GM20431 (cell line): ENCODE results near the gene NEGR1.

Experiments used
- in situ Hi-C: fragments of 300-500 bp; cut with MseI, MboI; formaldehyde crosslinking; loops from one replicate; pipeline ENCODE4 v1.15.0; 2020; ENCODE audit warnings: low sequenced_read_pairs; ENCODE audit not compliant: unreplicated experiment

NEGR1 gene

DNA sequence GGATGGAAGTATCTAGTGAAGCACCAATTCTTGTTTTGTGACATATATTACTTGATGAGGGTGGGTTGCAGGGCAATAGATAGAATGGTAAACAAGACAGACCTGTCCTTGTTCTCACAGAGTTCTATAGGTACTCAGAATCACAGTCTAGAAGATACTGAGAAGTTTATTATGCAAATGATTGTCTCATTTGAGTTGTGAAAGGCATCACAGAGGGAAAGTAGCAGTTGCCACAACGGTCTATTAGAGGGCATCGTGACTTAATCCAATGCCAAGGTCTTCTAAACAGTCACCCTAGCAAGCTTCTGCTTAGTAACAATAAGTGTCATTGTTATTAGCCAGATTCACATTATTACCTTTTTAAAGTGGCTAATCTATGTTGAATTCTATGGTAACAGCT lies 626.7 kb downstream of the NEGR1 start:
- in situ Hi-C loops, result no loop called here

DNA sequence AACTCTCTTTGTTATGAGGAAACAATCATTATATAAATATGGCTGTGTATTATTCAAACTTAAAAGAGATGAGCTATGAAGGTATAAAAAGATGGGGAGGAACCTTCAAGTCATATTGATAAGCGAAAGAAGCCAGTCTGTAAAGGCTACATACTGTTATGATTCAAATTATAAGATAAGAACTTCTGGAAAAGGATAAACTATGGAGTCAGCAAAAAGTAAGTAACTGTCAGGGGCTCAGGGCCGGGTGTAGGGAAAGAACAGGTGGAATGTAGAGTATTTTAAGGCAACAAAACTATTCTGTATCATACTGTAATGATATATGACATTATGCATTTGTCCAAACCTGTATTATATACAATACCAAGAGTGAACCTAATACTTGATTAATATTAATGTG lies 628.4 kb downstream of the NEGR1 start:
- in situ Hi-C loops, result no loop called here

DNA sequence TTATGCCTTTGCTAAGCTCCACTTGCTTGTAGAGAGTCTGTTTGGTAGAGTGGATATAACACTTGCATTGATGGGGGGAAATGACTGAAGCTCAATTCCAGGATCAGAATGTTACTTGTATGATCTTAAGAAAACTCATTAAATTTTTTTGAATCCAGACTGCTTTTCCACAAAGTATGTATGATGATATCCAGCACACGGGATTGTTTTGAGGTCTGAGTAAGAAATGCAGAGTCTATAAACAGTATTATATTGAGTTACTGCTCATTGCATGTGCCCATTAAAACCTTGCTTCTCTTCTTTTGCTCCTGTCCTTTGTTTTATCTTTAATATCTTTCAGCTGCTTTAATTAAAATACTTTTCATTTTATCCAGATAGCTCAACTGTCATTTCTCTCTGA lies 631.1 kb downstream of the NEGR1 start:
- in situ Hi-C loops, result no loop called here

DNA sequence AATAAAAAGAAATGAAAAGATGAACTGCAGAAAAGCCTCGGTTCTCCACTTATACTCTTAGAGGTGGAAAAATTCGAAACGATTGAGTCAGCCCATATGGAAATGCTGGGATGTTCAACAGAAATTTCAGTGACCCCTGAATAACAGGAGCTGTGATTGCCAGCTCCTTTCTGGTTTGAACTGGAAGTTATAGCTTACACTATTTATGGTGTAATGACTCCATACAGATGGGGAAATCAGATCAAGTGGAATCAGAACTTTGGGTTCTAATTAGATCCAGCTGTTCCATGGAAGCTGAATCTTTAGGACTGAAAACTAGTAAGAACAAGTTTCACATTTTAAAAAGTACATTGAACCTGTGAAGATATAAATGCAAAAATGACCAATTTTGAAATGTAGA lies 632.2 kb downstream of the NEGR1 start:
- in situ Hi-C loops, result no loop called here

DNA sequence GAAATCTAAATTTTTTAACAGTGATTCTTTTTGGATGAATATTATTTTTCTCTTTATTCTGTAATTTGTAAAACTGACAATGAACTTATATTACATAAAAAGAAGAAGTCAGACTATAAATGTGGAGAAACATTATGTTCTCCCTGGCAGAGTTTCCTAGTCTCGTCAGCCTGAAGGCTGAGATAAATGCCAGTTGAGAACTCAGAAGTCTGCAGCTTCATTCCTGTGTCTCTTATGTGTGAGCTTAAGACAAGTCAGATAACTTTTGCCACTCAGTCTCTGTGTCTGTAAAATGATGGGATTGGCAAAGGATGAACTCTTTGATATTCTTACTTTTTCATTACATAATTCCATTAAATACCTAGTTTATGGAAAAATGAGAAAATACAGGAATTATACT lies 632.7 kb downstream of the NEGR1 start:
- in situ Hi-C loops, result no loop called here

DNA sequence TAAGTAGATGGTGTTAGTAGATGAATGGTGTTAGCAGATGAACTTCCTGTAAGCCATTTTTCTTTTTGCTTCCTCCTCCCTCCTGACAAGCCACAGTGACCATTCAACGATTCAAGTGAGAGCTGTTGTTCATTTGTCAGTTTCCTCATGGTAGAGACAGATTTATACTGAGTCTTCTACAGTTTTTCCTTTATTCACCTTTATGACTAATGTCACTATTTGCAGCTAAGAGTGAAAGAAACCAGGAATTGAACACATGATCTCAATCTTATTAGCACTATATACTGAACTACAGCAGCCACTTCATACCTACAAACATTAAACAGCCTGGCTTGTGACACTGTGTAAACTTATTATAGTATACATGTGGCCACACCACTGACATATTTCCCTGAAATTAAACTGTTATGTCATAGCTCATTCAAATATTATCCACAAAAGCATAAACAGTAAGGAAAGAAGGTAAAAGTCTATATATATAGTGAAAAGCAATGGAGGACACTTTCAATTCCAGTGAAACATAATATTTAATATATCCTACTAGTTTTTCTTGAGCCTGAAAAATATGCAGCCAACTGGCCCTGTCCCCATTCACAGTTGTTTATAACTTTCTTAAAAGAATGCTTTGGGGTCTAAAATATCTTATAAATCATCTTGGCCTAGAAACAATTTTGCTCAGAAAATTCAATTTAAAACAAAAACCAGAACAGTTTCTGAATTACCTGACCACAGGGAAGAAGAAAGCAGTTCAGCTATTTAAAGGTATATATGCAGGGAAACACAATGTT lies 634.6 kb downstream of the NEGR1 start:
- in situ Hi-C loops, result no loop called here

DNA sequence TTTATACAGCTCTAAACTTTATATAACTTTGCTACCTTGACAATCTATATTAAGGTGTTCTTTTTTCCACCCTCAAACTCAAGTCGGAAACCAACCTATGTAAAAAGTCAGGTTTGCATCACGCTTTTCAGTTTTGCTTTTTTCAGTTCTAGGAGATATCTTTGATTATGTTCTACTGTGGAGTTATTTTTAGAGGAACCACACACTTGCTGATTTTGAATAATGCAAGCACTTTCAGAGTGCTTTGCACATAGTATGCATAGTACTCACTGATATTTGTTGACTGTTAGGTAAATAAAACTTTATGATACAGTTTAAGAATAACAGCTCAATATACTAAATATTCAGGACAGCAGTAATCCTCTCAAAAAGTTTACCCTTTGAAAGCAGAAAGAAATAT lies 637.3 kb downstream of the NEGR1 start:
- in situ Hi-C loops, result no loop called here

DNA sequence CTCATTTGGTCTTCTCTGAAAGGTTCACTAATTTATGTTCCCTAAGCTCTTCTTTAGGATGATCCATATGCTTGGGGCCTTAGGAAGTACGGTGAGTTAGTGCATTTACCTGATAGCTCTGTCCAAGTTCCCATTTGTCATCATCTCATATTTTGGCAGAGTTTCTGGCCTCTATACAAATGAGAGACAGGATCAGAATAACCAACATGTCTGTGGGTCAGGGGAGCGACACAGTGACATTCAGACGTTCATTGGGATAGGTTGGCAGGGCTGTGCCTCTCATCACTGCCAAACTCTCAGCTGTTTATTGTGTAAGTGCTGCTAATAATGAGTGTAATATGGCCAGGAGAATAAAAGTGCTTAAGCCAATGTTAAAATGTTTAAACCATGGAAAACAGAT lies 640.4 kb downstream of the NEGR1 start:
- in situ Hi-C loops, result no loop called here

DNA sequence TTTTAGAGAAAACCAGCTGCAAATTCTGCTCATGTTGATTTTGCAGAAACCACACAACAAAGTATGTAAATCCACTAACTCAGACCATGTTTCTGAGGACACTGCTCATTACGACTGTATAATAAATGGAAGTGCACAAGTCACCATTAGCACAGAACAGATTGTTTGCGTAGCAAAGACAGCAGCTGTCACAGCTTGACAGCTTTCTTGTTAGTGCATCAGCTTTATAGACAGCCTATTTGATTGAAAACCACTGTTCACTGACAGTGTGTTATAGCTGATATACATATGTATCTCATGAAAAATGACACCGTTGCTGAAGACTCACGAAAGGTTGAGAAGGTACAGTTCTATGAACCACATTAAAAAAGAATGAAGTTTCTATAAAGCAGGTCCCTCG lies 641.3 kb downstream of the NEGR1 start:
- in situ Hi-C loops, result no loop called here

DNA sequence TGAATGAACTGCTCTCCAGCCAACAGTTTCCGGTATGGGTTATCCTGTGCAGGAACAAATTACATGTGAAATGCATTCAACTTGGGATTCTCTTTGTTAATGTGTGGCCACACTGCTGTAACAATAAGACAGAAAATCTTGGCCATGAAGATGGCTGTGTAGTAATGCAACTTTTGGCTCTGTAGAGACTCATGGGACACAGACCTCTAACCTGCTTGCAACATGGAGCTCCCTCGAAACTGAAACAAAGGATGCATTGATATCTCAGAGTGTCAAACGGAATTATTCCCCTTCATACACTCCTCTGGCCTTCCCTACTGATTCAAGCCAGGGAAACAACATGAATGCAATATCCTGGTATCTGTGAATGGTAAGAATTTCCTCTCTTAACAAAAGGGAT lies 642.2 kb downstream of the NEGR1 start:
- in situ Hi-C loops, result no loop called here

DNA sequence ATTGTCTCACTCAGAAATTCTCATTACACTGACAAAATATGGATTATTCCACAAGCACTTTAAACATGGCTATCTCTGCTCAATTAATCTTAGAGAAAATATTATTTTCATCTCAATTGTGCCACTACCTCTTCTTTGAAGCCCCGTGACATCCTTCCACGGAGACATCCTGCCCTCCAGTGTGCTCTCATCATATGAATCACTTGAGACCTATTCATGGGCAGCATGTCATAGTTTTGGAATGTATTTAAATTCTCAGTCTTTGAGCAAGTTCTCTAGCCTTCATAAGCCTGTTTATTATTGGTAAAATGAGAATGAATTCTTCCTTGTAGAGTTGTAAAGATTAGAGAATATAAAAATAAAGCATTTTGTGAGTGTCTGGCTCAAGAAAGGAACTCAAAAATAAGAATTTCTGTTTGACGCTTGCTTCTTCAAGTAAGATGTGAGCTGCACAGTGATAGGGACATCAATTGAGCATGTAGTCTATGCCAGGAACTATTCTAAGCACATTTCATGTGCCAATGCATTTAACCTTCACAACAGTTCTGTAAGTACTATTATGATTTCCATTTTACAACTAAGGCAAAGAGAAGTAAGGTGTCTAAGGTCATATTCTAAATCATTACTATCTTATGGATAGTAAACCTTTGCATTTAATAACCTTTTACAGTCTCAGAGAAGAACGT lies 644.1 kb downstream of the NEGR1 start:
- in situ Hi-C loops, result no loop called here

DNA sequence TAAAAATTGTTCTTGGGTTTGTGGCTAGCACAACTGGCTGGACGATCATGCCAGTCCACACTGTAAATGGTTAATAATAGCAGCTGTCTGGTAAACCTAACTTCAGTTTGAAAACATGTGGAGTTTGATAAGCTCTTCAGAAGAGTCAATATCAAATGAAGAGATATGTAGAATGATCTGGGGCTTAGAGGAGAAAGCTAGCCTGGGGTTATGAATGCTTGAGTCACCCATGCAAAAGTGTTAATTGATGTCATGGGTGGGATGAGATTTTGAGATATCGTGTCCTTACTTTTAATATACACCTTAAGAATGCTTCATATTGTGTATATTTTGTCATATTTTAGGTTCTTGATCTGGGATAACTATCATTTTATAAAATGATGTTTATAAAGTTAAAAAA lies 646.8 kb downstream of the NEGR1 start:
- in situ Hi-C loops, result no loop called here

DNA sequence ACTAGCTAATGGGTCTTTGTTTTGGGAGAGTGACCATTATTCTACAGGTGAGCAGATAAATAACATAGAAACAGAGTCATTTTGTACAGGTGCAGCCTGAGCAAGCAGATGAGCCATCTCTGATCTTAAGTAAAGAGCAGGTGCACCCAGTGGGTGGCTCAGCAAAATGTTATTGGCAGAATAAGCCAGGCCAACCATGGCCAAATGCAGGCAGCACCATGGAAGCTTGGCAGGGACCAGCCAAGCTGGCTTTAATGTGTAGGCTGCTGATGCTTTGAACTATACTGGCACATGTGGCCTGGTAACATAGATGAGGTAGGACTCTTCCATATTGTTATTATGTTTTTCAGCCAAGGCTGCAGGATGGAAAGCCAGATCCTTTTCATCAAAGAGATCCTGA lies 648.2 kb downstream of the NEGR1 start:
- in situ Hi-C loops, result no loop called here

DNA sequence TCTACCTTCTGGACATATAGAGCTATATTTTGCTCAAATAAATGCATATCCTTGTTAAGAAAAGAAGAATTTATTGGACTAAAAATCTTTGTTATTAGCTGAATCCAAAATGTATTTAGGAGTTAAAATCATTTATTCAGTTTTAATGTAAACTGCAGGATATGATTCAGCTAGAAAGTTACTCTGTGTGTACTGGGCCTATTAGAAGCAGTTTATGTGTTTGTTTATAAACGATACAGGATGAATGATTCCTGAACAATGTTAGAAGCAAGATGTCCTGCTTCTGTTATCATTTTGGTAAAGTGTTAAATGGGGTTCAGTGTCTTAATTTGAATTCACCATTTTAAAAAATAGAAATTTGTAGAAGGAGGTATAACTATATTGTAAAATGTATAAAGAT lies 652.3 kb downstream of the NEGR1 start:
- in situ Hi-C loops, result no loop called here

DNA sequence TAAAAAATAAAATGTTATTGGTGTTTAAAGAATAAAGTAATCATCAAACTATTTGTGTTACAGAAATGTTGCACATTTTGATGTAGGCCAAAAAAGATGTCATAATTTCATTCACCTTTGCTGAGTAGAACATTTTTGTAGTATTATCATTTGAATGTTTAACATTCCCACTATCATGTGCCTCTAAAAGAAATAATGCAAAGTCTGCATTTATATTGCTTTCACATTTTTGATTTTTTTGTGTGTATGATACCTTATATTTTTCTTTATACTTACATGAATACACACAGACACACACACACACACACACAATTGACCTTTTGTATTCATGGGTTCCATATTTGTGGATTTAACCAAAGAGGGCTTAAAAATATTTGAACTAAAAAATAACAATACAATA lies 657.3 kb downstream of the NEGR1 start:
- in situ Hi-C loops, result no loop called here

DNA sequence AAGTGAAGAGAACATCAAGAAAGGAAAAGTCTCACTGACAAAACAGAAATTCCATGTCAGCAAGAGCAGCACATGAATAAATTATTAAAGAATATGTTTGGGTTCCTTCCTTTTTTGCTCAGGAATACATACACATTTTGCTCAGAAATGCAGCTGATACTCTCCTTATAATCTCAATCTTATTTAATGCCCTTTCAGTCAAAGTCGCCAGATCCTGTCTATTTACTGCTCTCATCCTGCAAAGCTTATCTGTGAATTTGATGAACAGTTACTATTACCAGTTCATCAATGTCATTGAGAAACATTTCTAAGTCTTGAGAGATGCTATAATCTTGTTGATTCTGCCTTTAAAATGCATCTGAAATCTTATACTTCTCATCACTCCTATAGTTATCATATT lies 658.5 kb downstream of the NEGR1 start:
- in situ Hi-C loops, result no loop called here

DNA sequence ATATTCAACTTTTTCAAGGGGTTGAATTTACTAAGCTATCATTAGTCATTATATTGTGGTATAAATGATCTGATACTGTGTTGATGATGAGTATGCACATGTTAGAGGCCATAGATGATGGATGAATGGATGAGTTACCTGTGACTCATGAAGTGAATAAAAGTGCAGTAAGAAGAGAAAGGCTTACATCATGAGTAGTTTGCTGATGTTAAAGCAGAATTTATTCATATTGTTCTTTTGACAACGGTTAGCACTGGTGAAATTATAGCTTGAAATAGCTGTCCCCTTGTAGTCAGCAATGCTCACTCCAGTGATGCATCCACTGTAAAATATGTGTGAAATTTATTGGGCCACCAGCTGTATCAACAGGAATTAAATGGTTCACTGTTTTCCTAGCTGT lies 660.6 kb downstream of the NEGR1 start:
- in situ Hi-C loops, result no loop called here

DNA sequence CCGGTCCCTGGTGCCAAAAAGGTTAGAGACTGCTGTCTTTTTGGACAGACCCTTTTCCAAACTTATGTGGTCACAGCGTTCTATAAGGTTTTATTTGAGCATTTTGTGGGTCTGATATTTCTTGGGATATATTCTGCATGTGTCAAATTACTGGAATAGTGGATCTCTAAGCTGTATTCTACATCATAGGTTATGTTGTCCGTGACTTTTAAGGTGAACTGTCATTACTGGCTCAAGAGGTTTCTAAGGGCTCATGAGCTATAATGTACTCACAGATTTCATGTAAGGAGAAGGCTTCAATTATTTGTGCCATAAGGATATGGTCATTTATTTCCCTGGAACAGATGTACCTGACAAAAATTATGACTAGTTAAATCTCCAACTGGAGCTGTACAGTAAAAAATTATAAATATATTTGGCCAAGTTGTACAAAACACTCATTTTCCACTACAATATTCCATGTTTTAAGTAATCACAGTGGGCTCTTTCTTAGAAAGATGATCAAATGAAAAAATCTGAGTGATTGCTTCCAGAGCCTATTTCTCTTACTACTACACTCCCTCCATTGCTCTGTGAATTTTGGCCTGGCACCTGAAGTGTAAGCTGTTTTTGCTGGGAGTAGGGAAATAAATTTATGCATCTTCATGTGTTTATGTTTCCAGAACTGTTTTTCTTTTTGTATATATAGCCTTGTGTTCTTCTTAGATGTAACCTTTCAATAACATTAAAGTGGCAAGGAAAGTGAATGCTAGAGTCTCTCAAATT lies 663.4 kb downstream of the NEGR1 start:
- in situ Hi-C loops, result no loop called here

DNA sequence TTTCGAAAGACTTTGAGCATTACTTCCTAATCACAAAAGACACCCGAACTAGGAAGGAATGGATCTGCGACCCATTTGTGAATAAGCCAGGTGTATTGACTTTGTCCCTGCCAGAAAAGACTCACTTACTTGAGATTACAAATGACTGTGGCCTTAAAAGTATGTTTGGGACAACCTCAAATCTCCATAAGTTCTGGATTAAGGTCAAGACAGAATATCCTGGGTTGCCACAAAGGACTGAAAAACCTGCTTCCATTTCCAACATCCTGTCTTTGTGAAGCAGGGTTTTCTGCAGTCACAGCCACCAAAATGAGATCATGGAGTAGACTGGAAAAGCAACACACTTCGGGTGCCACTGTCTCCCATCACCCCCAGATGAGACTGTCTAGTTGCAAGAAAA lies 664.1 kb downstream of the NEGR1 start:
- in situ Hi-C loops, result no loop called here

DNA sequence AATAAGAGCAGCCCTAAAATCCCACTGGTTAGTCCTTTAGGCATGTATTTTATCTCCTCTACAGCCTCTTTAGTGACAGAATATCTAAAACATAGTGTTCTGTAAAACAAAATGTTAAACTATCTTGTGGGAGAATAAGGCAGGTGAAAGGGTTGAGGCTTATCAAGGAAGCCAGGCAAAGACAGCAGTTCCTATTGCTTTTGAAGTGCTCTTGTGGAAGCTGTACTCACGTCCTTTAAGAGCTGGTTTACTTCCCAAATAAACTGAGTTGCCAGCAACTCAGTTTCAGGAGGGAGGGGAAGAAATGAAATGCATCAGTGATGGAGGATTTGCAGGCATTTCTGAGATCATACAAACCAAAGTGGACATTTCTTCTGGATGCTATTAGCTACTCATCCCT lies 671.9 kb downstream of the NEGR1 start:
- in situ Hi-C loops, result no loop called here

DNA sequence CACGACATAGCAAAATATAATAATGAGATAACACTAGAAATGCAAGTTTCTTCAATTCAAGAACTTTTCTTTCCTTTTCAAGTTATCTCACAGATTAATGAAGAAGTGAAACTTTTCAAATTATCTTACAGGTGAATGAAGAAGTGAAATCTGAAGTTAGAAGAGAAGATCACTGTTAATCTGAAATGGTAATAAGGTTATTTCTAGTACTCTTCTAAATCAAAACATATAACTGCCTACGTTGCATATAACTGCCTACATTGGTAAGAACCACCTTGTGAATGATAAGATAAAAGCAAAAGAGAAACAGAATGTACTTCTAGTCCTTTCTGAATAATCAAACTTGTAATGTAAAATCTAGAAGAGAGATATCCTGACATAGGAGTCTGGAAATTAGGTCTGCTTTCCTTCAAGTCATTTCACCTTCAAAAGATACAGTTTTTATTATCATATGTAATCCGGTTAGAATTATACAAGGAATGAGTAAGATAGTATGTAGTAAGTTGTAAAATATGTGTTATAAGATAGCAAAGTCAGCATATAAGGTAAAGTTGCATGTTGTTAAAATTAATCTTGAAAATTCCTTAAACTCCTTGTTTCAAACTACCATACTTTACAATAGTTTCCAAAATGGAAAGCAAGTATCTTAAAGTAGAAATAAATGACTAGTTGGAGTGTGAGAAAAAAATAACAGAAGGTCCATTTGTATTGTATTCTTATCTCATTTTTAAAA lies 679.1 kb downstream of the NEGR1 start:
- in situ Hi-C loops, result no loop called here
